GM23338 (cell line): ENCODE data around the gene MARCOL. TPM values are rescaled to one million over a fixed set of nuclear protein-coding genes. Genes with fewer than 3 reads are reported as not detected.

Experiments used
- ATAC-seq: fragments of 200-7000 bp; cut with Tn5 transposase; 3 replicates; pipeline ENCODE4 v1.9.1; 2020
- DNase-seq: peaks from one replicate; pipeline ENCODE4 v3.0.0-alpha.2; 2015; ENCODE audit warnings: low spot score
- H2AFZ ChIP-seq: fragments of 200-600 bp; sonication (generic); 2 replicates; pipeline ENCODE4 v1.8.0; 2016; ENCODE audit warnings: antibody characterized with exemption, mild to moderate bottlenecking, moderate library complexity
- H3F3A ChIP-seq: fragments of 200-600 bp; sonication (generic); replicated peaks from 2 replicates; pipeline ENCODE4 v1.8.0; 2017; ENCODE audit warnings: antibody characterized with exemption, mixed run types, low read depth
- H3K27ac ChIP-seq: fragments of 200-600 bp; sonication (generic); 2 replicates; pipeline ENCODE4 v1.6.1; 2016; ENCODE audit warnings: low read depth
- H3K27me3 ChIP-seq: fragments of 200-600 bp; sonication (generic); 2 replicates; pipeline ENCODE4 v1.8.0; 2016; ENCODE audit warnings: mild to moderate bottlenecking, mixed run types, moderate library complexity; ENCODE audit not compliant: insufficient read depth
- H3K36me3 ChIP-seq: fragments of 200-600 bp; sonication (generic); 2 replicates; pipeline ENCODE4 v1.8.0; 2016; ENCODE audit warnings: mild to moderate bottlenecking; ENCODE audit not compliant: insufficient read depth
- H3K4me1 ChIP-seq: fragments of 200-600 bp; sonication (generic); 2 replicates; pipeline ENCODE4 v1.8.0; 2016; ENCODE audit warnings: mild to moderate bottlenecking, moderate library complexity; ENCODE audit not compliant: insufficient read depth
- H3K4me2 ChIP-seq: fragments of 200-600 bp; sonication (generic); 2 replicates; pipeline ENCODE4 v1.7.1; 2017; ENCODE audit warnings: mixed run types
- H3K4me3 ChIP-seq: fragments of 200-600 bp; sonication (generic); 2 replicates; pipeline ENCODE4 v1.6.1; 2016; ENCODE audit warnings: mixed run types
- H3K79me2 ChIP-seq: fragments of 200-600 bp; sonication (generic); replicated peaks from 2 replicates; pipeline ENCODE4 v1.8.0; 2017; ENCODE audit warnings: mild to moderate bottlenecking; ENCODE audit not compliant: insufficient read depth
- H3K9me2 ChIP-seq: fragments of 200-600 bp; sonication (generic); 2 replicates; pipeline ENCODE4 v1.8.0; 2017; ENCODE audit not compliant: insufficient read depth
- H4K20me1 ChIP-seq: fragments of 200-600 bp; sonication (generic); replicated peaks from 2 replicates; pipeline ENCODE4 v1.8.0; 2017; ENCODE audit warnings: mild to moderate bottlenecking; ENCODE audit not compliant: insufficient read depth
- H3K27ac Mint-ChIP-seq: 2 replicates; pipeline ENCODE4 v1.8.0; 2020; ENCODE audit warnings: inconsistent platforms, mild to moderate bottlenecking, moderate library complexity, mixed read lengths
- H3K27me3 Mint-ChIP-seq: 3 replicates; pipeline ENCODE4 v1.8.0; 2022; ENCODE audit warnings: low read depth, mild to moderate bottlenecking, moderate library complexity, mixed read lengths, inconsistent platforms; ENCODE audit not compliant: insufficient read depth, poor library complexity
- H3K36me3 Mint-ChIP-seq: 3 replicates; pipeline ENCODE4 v1.8.0; 2021; ENCODE audit warnings: low read depth, mild to moderate bottlenecking, inconsistent platforms, moderate library complexity, mixed read lengths
- H3K4me1 Mint-ChIP-seq: 3 replicates; pipeline ENCODE4 v1.8.0; 2020; ENCODE audit warnings: mild to moderate bottlenecking, inconsistent platforms, mixed read lengths
- H3K4me3 Mint-ChIP-seq: 3 replicates; pipeline ENCODE4 v1.8.0; 2021; ENCODE audit warnings: moderate library complexity, mild to moderate bottlenecking, inconsistent platforms, mixed read lengths
- H3K9me3 Mint-ChIP-seq: 3 replicates; pipeline ENCODE4 v1.8.0; 2020; ENCODE audit warnings: moderate library complexity, mild to moderate bottlenecking, inconsistent platforms, mixed read lengths
- CTCF ChIP-seq, 2 experiments: fragments of 200-600 bp in 1 of 2; sonication (generic) in 1 of 2; conservative IDR thresholded peaks; 2 replicates each; pipeline versions ENCODE4 v1.5.1 to v1.6.1; 2016 to 2017; ENCODE audit warnings: antibody characterized with exemption in 2 of 2, low read depth in 2 of 2, mild to moderate bottlenecking in 2 of 2, moderate library complexity in 1 of 2
- EZH2 ChIP-seq: fragments of 200-600 bp; sonication (generic); IDR thresholded peaks from one replicate; pipeline ENCODE4 v1.8.0; 2017; ENCODE audit warnings: antibody characterized with exemption, mild to moderate bottlenecking, low read depth; ENCODE audit not compliant: unreplicated experiment
- STAT1 ChIP-seq: IDR thresholded peaks from one replicate; pipeline ENCODE4 v1.6.1; 2016; ENCODE audit warnings: antibody characterized with exemption; ENCODE audit not compliant: unreplicated experiment
- ZNF331 ChIP-seq: fragments of 250-450 bp; sonication (Bioruptor Pico); IDR thresholded peaks from 2 replicates; pipeline ENCODE4 v1.5.0; 2020; ENCODE audit warnings: low read depth, mild to moderate bottlenecking, moderate library complexity
- polyA plus RNA-seq: library from polyadenylated mRNA; unstranded; fragments of >200 nt; fragmentation: Nextera tagmentation; extraction: Ambion mirVana; gene quantifications from 2 replicates; pipeline ENCODE4 v1.2.1, GENCODE V29; 2016
- total RNA-seq: library from RNA; depleted of rRNA; stranded (reverse); fragments of >200 nt; shearing (Covaris generic); gene quantifications from 2 replicates; pipeline ENCODE4 v1.2.3, GENCODE V29; 2014
- TF ChIP-seq, protein P1 (sequence below): IDR thresholded peaks from one replicate; pipeline ENCODE4 v1.6.1; 2018; ENCODE audit warnings: antibody characterized with exemption; ENCODE audit not compliant: unreplicated experiment
- TF ChIP-seq, protein P2 (sequence below): fragments of 250-450 bp; sonication (Bioruptor Pico); IDR thresholded peaks from 2 replicates; pipeline ENCODE4 v1.5.0; 2020; ENCODE audit warnings: mild to moderate bottlenecking, moderate library complexity
- TF ChIP-seq, protein P3 (sequence below): IDR thresholded peaks from 2 replicates; pipeline ENCODE4 v1.6.1; 2016; ENCODE audit warnings: antibody characterized with exemption

Gene MARCOL
- total and polyA plus RNA-seq, 2 experiments from 2014 or later = not detected

DNA sequence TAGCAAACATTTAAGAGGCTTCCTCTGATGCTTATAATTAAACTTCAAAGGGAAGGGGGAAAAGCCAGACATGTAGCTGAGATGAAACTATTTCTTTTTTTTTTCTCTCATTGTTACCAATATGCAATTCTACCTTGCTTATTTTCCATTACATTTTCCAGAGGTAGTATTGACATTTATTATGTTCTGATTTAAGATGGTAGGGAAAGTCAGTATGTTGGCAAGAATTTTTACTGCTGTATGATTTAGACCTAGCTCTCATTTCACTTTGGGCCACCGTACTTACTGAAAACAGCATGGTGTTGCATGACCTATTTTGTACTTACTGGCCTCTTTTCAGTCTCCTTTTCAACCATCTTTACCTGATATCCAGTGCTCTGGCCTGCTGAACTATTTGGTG, 45.1 kb upstream of the MARCOL start:
- no peak overlapping the region for H3K27ac Mint-ChIP-seq

More for the DNA sequence above, 45.1 kb upstream of the MARCOL start:
- H3F3A ChIP-seq = no peaks in the 10 kb centered on the region
- no peak overlapping the region for H3K4me3 ChIP-seq
- no peaks in the 10 kb centered on the region for H3K36me3 ChIP-seq
- H3K27ac ChIP-seq = no peak overlapping the region
- H3K36me3 Mint-ChIP-seq = no peaks in the 10 kb centered on the region
- H3K4me1 ChIP-seq = no peaks in the 10 kb centered on the region
- no peaks in the 10 kb centered on the region for H3K4me1 Mint-ChIP-seq
- H4K20me1 ChIP-seq = no peaks in the 10 kb centered on the region
- H3K27me3 ChIP-seq = no peaks in the 10 kb centered on the region
- no peak for DNase-seq
- H3K4me3 Mint-ChIP-seq = no peak overlapping the region
- H3K9me3 Mint-ChIP-seq = no peaks in the 10 kb centered on the region
- H3K79me2 ChIP-seq = no peaks in the 10 kb centered on the region
- no peaks in the 10 kb centered on the region for H3K9me2 ChIP-seq
- TF ChIP-seq STAT1 = no peak
- TF ChIP-seq, protein P1, sequence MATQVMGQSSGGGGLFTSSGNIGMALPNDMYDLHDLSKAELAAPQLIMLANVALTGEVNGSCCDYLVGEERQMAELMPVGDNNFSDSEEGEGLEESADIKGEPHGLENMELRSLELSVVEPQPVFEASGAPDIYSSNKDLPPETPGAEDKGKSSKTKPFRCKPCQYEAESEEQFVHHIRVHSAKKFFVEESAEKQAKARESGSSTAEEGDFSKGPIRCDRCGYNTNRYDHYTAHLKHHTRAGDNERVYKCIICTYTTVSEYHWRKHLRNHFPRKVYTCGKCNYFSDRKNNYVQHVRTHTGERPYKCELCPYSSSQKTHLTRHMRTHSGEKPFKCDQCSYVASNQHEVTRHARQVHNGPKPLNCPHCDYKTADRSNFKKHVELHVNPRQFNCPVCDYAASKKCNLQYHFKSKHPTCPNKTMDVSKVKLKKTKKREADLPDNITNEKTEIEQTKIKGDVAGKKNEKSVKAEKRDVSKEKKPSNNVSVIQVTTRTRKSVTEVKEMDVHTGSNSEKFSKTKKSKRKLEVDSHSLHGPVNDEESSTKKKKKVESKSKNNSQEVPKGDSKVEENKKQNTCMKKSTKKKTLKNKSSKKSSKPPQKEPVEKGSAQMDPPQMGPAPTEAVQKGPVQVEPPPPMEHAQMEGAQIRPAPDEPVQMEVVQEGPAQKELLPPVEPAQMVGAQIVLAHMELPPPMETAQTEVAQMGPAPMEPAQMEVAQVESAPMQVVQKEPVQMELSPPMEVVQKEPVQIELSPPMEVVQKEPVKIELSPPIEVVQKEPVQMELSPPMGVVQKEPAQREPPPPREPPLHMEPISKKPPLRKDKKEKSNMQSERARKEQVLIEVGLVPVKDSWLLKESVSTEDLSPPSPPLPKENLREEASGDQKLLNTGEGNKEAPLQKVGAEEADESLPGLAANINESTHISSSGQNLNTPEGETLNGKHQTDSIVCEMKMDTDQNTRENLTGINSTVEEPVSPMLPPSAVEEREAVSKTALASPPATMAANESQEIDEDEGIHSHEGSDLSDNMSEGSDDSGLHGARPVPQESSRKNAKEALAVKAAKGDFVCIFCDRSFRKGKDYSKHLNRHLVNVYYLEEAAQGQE = no peak
- TF ChIP-seq CTCF (conservative IDR thresholded peaks at IDR 0.05; ENCODE audit: low read depth in 2 of 2) = no peak
- TF ChIP-seq, protein P2, sequence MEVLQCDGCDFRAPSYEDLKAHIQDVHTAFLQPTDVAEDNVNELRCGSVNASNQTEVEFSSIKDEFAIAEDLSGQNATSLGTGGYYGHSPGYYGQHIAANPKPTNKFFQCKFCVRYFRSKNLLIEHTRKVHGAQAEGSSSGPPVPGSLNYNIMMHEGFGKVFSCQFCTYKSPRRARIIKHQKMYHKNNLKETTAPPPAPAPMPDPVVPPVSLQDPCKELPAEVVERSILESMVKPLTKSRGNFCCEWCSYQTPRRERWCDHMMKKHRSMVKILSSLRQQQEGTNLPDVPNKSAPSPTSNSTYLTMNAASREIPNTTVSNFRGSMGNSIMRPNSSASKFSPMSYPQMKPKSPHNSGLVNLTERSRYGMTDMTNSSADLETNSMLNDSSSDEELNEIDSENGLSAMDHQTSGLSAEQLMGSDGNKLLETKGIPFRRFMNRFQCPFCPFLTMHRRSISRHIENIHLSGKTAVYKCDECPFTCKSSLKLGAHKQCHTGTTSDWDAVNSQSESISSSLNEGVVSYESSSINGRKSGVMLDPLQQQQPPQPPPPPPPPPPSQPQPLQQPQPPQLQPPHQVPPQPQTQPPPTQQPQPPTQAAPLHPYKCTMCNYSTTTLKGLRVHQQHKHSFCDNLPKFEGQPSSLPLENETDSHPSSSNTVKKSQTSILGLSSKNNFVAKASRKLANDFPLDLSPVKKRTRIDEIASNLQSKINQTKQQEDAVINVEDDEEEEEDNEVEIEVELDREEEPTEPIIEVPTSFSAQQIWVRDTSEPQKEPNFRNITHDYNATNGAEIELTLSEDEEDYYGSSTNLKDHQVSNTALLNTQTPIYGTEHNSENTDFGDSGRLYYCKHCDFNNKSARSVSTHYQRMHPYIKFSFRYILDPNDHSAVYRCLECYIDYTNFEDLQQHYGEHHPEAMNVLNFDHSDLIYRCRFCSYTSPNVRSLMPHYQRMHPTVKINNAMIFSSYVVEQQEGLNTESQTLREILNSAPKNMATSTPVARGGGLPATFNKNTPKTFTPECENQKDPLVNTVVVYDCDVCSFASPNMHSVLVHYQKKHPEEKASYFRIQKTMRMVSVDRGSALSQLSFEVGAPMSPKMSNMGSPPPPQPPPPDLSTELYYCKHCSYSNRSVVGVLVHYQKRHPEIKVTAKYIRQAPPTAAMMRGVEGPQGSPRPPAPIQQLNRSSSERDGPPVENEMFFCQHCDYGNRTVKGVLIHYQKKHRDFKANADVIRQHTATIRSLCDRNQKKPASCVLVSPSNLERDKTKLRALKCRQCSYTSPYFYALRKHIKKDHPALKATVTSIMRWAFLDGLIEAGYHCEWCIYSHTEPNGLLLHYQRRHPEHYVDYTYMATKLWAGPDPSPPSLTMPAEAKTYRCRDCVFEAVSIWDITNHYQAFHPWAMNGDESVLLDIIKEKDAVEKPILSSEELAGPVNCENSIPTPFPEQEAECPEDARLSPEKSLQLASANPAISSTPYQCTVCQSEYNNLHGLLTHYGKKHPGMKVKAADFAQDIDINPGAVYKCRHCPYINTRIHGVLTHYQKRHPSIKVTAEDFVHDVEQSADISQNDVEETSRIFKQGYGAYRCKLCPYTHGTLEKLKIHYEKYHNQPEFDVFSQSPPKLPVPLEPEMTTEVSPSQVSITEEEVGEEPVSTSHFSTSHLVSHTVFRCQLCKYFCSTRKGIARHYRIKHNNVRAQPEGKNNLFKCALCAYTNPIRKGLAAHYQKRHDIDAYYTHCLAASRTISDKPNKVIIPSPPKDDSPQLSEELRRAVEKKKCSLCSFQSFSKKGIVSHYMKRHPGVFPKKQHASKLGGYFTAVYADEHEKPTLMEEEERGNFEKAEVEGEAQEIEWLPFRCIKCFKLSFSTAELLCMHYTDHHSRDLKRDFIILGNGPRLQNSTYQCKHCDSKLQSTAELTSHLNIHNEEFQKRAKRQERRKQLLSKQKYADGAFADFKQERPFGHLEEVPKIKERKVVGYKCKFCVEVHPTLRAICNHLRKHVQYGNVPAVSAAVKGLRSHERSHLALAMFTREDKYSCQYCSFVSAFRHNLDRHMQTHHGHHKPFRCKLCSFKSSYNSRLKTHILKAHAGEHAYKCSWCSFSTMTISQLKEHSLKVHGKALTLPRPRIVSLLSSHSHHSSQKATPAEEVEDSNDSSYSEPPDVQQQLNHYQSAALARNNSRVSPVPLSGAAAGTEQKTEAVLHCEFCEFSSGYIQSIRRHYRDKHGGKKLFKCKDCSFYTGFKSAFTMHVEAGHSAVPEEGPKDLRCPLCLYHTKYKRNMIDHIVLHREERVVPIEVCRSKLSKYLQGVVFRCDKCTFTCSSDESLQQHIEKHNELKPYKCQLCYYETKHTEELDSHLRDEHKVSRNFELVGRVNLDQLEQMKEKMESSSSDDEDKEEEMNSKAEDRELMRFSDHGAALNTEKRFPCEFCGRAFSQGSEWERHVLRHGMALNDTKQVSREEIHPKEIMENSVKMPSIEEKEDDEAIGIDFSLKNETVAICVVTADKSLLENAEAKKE (CRISPR knock-in tag) = no peak
- TF ChIP-seq EZH2 = no peak
- TF ChIP-seq ZNF331 (CRISPR knock-in tag) = no peak
- TF ChIP-seq, protein P3, sequence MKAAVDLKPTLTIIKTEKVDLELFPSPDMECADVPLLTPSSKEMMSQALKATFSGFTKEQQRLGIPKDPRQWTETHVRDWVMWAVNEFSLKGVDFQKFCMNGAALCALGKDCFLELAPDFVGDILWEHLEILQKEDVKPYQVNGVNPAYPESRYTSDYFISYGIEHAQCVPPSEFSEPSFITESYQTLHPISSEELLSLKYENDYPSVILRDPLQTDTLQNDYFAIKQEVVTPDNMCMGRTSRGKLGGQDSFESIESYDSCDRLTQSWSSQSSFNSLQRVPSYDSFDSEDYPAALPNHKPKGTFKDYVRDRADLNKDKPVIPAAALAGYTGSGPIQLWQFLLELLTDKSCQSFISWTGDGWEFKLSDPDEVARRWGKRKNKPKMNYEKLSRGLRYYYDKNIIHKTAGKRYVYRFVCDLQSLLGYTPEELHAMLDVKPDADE = no peak
- H3K27me3 Mint-ChIP-seq = no peaks in the 10 kb centered on the region
- no peak overlapping the region for H2AFZ ChIP-seq
- no peak overlapping the region for H3K4me2 ChIP-seq
- no peak for ATAC-seq
